HG03378 (cell line): Measurements from ENCODE around the gene RBMY1B.
"Not testable (repeated sequence)": the region's sequence is repeated elsewhere in the genome, so short reads cannot be mapped to it uniquely, and the experiment has no call there.

Experiments used
- ATAC-seq: cut with Tn5 transposase; IDR thresholded peaks from one replicate; pipeline ENCODE4 v1.9.1; 2021; ENCODE audit warnings: mild to moderate bottlenecking, moderate library complexity; ENCODE audit not compliant: unreplicated experiment

Gene RBMY1B

GRCh38 chrY:21511038-21511437 lies at the start of gene RBMY1B:
Gene RBMY1B (plus strand): TSS chrY:21511338. CDS start chrY:21513351, 2,013 bp downstream.
- not testable (repeated sequence) for ATAC-seq

- not testable (repeated sequence) for ATAC-seq
Observed at GRCh38 chrY:21462915-21463314, 48.2 kb upstream of the RBMY1B start.

- no peak for ATAC-seq
Observed at GRCh38 chrY:21482967-21483366, 28.2 kb upstream of the RBMY1B start.

GRCh38 chrY:21534579-21534978 lies 23.4 kb downstream of the RBMY1B start, which contains the start of gene RBMY1A1:
Gene RBMY1A1 (plus strand): TSS chrY:21534879. CDS start chrY:21536892, 2,013 bp downstream.
- ATAC-seq = not testable (repeated sequence)

GRCh38 chrY:21559316-21559984 lies 48.3 kb downstream of the RBMY1B start:
- ATAC-seq = not testable (repeated sequence)
